Ishikawa (cell line): ENCODE results near the gene MAP4K3.

Source experiments
- CEBPB ChIP-seq: IDR thresholded peaks from 2 replicates; pipeline ENCODE4 v1.6.1; 2012
- CREB1 ChIP-seq: IDR thresholded peaks from 2 replicates; pipeline ENCODE4 v1.6.1; 2012; ENCODE audit warnings: low read depth
- EGR1 ChIP-seq: IDR thresholded peaks from 2 replicates; pipeline ENCODE4 v1.6.1; 2012
- EP300 ChIP-seq: IDR thresholded peaks from 2 replicates; pipeline ENCODE4 v1.6.1; 2012; ENCODE audit warnings: borderline replicate concordance
- FOXM1 ChIP-seq: IDR thresholded peaks from 2 replicates; pipeline ENCODE4 v1.6.1; 2012; ENCODE audit warnings: low read depth, borderline replicate concordance
- MAX ChIP-seq: IDR thresholded peaks from 2 replicates; pipeline ENCODE4 v1.6.1; 2012
- NFIC ChIP-seq: IDR thresholded peaks from 2 replicates; pipeline ENCODE4 v1.6.1; 2012
- RAD21 ChIP-seq: IDR thresholded peaks from 2 replicates; pipeline ENCODE4 v1.6.1; 2012; ENCODE audit warnings: low read depth
- REST ChIP-seq: IDR thresholded peaks from 2 replicates; pipeline ENCODE4 v1.6.1; 2012; ENCODE audit warnings: low read depth, mild to moderate bottlenecking
- TAF1 ChIP-seq: IDR thresholded peaks from 2 replicates; pipeline ENCODE4 v1.6.1; 2012; ENCODE audit warnings: low read depth, mild to moderate bottlenecking
- TCF12 ChIP-seq: IDR thresholded peaks from 2 replicates; pipeline ENCODE4 v1.6.1; 2012; ENCODE audit warnings: low read depth
- TEAD4 ChIP-seq: IDR thresholded peaks from 2 replicates; pipeline ENCODE4 v1.6.1; 2012
- USF1 ChIP-seq: IDR thresholded peaks from 2 replicates; pipeline ENCODE4 v1.6.1; 2012
- YY1 ChIP-seq: IDR thresholded peaks from 2 replicates; pipeline ENCODE4 v1.6.1; 2012; ENCODE audit warnings: low read depth

GRCh38 chr2:39218391-39218790 lies 218.7 kb downstream of the MAP4K3 start:
- TF ChIP-seq YY1 (no peak), FOXM1 (no peak), RAD21 (no peak), USF1 (no peak), EP300 (no peak), TCF12 (no peak), MAX (no peak), EGR1 (no peak), TEAD4 (no peak), REST (no peak), TAF1 (no peak), CEBPB (no peak), CREB1 (no peak), NFIC (no peak)
